Measurements from ENCODE around the gene PLPPR1. TPM values are rescaled to one million over a fixed set of nuclear protein-coding genes. Genes with fewer than 3 reads are reported as not detected.
"Not testable (repeated sequence)": the region's sequence is repeated elsewhere in the genome, so short reads cannot be mapped to it uniquely, and the experiment has no call there.

PLPPR1 gene
- total RNA-seq, 1 donor from 2014 or later: 5.0 TPM

DNA sequence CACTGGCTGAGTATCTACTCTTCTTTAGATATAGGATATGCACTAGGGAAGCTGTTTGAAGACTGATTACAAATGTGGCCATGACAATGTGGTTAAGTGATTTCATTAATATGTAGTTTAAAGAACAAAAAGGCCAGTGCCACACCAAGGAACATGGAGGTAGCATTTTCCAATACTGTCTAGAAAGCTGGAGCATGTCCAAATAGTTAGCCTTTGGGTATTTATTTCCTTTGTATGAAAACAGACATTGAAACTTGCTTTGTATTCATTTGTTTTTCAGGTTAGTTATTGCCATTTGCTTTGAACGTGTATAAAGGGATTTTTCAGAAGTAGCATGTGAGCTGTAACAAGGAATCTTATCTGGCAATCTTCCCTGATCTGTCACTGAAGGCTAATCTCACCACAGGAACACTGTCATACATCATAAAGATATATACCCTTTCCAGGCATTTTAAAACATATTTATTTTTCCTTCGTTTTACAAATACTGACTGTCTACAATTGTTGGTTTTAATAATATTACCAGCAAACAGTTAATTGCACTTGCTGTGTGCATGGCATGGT, 93.4 kb downstream of the PLPPR1 start:
- intact Hi-C loops (cut with DNase I): no loop called here
- DNase-seq (no peak), ATAC-seq (no peak)
- H3K9me3 ChIP-seq: peaks cover 7% of the 10 kb centered on the region
- no peaks in the 10 kb centered on the region for H3K4me1 ChIP-seq
- TF ChIP-seq, protein P1, sequence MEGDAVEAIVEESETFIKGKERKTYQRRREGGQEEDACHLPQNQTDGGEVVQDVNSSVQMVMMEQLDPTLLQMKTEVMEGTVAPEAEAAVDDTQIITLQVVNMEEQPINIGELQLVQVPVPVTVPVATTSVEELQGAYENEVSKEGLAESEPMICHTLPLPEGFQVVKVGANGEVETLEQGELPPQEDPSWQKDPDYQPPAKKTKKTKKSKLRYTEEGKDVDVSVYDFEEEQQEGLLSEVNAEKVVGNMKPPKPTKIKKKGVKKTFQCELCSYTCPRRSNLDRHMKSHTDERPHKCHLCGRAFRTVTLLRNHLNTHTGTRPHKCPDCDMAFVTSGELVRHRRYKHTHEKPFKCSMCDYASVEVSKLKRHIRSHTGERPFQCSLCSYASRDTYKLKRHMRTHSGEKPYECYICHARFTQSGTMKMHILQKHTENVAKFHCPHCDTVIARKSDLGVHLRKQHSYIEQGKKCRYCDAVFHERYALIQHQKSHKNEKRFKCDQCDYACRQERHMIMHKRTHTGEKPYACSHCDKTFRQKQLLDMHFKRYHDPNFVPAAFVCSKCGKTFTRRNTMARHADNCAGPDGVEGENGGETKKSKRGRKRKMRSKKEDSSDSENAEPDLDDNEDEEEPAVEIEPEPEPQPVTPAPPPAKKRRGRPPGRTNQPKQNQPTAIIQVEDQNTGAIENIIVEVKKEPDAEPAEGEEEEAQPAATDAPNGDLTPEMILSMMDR (IDR thresholded peaks at IDR 0.05): no peak
- H3K36me3 ChIP-seq: no peaks in the 10 kb centered on the region
- H3K27me3 ChIP-seq: no peaks in the 10 kb centered on the region
- H3K27ac ChIP-seq: no peak overlapping the region
- H3K4me3 ChIP-seq: no peak overlapping the region

DNA sequence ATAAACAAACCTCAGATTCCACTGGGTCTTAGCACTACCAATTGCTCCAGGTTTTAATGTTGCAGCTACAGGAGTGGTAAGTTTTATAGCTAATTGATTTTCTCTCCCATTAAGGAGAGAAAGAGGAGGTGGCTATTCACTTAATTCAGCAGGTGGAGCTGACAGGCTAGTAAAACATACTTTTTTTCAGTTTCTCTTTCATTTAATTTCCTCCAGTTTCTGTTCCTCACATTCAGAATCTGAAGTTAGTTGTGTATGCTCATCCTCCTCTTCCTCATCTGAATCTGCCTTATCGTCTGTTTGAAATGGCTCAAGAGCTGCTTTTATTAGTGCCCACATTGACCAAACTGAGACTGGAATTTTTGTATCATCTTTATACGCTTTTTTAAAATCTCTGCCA, 98.0 kb downstream of the PLPPR1 start:
- Histone ChIP-seq H3K4me1 (no peaks in the 10 kb centered on the region), H3K27me3 (no peaks in the 10 kb centered on the region), H3K9me3 (peaks cover 7% of the 10 kb centered on the region), H3K36me3 (no peaks in the 10 kb centered on the region), H3K4me3 (no peak overlapping the region), H3K27ac (no peak overlapping the region)
- intact Hi-C loops (cut with DNase I): no loop called here
- TF ChIP-seq, protein P1 (IDR thresholded peaks at IDR 0.05): no peak
- no peak for DNase-seq
- ATAC-seq: no peak

DNA sequence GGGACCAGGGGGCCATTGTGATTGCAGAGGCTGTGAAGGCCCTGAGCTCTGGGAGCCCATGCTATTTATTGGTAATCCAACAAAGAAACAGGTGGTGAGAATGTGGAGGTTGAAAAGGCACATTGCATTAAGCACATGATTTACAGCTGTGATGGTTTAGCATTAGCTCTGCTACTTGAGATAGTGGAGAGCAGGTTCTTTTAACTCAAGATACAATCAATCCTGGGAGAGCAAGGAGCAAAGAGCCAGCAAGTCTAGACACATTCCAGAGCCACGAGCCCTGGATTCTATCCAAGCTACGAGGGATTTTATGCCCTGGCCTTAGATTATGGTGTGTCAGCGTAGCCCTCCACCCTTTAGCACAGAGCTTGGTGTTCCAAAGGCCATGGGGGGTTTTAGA, 98.8 kb downstream of the PLPPR1 start:
- H3K36me3 ChIP-seq; intact Hi-C loops (cut with DNase I); H3K9me3 ChIP-seq; H3K27ac ChIP-seq; H3K4me1 ChIP-seq; DNase-seq; ATAC-seq; H3K4me3 ChIP-seq; H3K27me3 ChIP-seq: not testable (repeated sequence)

DNA sequence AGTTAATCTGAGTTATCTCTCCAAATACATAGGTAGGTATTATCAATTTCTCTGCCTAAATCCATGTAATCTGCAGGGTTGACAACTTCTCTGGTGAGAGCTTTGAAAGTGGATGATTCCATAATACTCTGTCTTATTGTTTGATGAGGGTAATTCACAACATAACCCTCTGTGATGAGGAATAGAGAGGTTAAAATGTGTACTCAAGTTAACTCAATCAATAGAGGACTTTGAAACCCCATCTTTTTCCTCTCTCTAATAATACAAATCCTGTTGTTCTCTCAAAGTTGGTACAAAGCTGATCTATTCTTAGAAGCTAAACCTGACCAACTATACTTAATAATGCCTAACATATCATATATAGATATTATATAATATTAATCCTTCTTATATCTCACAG, 100.1 kb downstream of the PLPPR1 start:
- TF ChIP-seq, protein P1 (IDR thresholded peaks at IDR 0.05): no peak
- no peak for ATAC-seq
- no peaks in the 10 kb centered on the region for H3K36me3 ChIP-seq
- peaks cover 6% of the 10 kb centered on the region for H3K9me3 ChIP-seq
- H3K27ac ChIP-seq: no peak overlapping the region
- H3K4me3 ChIP-seq: no peak overlapping the region
- no peak for DNase-seq
- no peaks in the 10 kb centered on the region for H3K4me1 ChIP-seq
- intact Hi-C loops (cut with DNase I): no loop called here
- no peaks in the 10 kb centered on the region for H3K27me3 ChIP-seq

DNA sequence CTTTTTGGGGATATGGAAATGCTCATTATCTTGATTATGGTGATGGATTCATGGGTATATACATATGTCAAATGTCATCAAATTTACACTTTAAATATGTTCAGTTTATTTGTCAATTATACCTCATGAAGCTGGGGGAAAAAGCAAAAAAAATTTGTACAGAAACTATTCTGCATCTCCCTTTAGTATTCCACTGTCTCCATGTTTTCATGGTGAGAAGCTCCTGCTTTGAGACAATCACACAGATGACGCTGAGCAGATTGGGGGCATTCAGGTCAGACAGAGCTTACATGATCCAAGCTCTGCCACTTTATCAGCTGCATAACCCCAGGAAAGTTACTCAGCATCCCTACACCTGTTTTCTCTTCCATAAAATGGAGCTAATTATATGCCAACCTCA, 101.5 kb downstream of the PLPPR1 start:
- Histone ChIP-seq H3K4me3 (no peak overlapping the region), H3K4me1 (no peaks in the 10 kb centered on the region), H3K27me3 (no peaks in the 10 kb centered on the region), H3K9me3 (no peaks in the 10 kb centered on the region), H3K36me3 (no peaks in the 10 kb centered on the region), H3K27ac (no peak overlapping the region)
- TF ChIP-seq, protein P1 (IDR thresholded peaks at IDR 0.05): no peak
- no peak for ATAC-seq
- intact Hi-C loops (cut with DNase I): no loop called here
- no peak for DNase-seq

DNA sequence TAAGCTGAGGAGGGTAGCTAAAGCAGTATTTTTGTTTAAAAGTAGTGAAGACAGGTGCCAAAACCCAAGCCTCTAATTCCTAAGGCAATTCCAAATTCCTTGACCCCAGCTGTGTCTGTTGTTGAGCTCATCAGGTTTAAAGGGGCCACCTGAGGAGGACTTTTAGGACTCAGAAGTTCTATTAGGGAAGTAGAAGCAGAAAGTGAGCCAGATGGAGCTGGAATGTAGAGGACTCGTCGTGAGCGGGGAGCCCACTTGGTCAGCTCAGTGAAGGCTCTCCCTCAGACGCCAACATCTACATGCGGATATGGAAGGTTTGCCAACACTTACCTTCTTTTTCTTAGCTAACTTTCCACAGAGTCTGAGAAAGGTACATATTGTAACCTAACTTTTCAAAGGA, 102.8 kb downstream of the PLPPR1 start:
- H3K4me1 ChIP-seq: no peaks in the 10 kb centered on the region
- no peaks in the 10 kb centered on the region for H3K9me3 ChIP-seq
- H3K27me3 ChIP-seq: no peaks in the 10 kb centered on the region
- ATAC-seq (no peak), DNase-seq (no peak)
- TF ChIP-seq, protein P1 (IDR thresholded peaks at IDR 0.05): no peak
- intact Hi-C loops (cut with DNase I): no loop called here
- H3K36me3 ChIP-seq: no peaks in the 10 kb centered on the region
- H3K4me3 ChIP-seq: no peak overlapping the region
- no peak overlapping the region for H3K27ac ChIP-seq

Data from upper lobe of right lung (tissue), 1 donor.